B cell (primary cell): ENCODE measurements around the gene CPLX1. TPM values are rescaled to one million over a fixed set of nuclear protein-coding genes. Genes with fewer than 3 reads are reported as not detected.

Experiments
- ATAC-seq: fragments of 200-7000 bp; cut with Tn5 transposase; one replicate; pipeline ENCODE4 v1.10.0; 2021; ENCODE audit warnings: low read depth, mild to moderate bottlenecking, moderate number of reproducible peaks, moderate library complexity
- CTCF ChIA-PET: fragments of 350-600 bp; sonication (Branson Sonifier 250); formaldehyde crosslinking; loops from one replicate; lab custom pipeline; 2021; ENCODE audit warnings: antibody characterized with exemption, inconsistent platforms; lab: Charles Lee
- POLR2A ChIA-PET: fragments of 350-600 bp; sonication (Branson Sonifier 250); formaldehyde crosslinking; loops from one replicate; lab custom pipeline; 2021; ENCODE audit warnings: antibody characterized with exemption; lab: Charles Lee
- DNase-seq: peaks from one replicate; pipeline ENCODE4 v3.0.0; 2013
- H2AFZ ChIP-seq: 2 replicates; pipeline ENCODE4 v1.6.1; 2012; ENCODE audit warnings: mild to moderate bottlenecking, low read depth, low read length; ENCODE audit not compliant: insufficient read depth, poor library complexity, severe bottlenecking
- H3K27ac ChIP-seq, 2 donors: 1 replicate in 1 of 2; 2 replicates in 1 of 2; pipeline ENCODE4 v1.5.1; 2012 to 2013; ENCODE audit warnings: low read length in 2 of 2, mild to moderate bottlenecking in 2 of 2, moderate library complexity in 1 of 2
- H3K27me3 ChIP-seq, 4 experiments: fragments of 200-600 bp in 1 of 4; sonication (generic) in 1 of 4; replicated peaks in 1 of 4; 1 replicate in 2 of 4; 2 replicates in 2 of 4; pipeline versions ENCODE4 v1.6.1 to v1.7.0; 2013 to 2016; ENCODE audit warnings: low read length in 3 of 4, mild to moderate bottlenecking in 2 of 4, mixed read lengths in 1 of 4, moderate library complexity in 1 of 4; ENCODE audit not compliant: insufficient read depth in 4 of 4, control insufficient read depth in 3 of 4; ENCODE audit errors: control extremely low read depth in 1 of 4
- H3K36me3 ChIP-seq, 2 experiments: replicated peaks in 1 of 2; 1 replicate in 1 of 2; 2 replicates in 1 of 2; pipeline versions ENCODE4 v1.6.1 to v1.7.1; 2013; ENCODE audit warnings: low read length in 1 of 2; ENCODE audit not compliant: insufficient read depth in 2 of 2, control insufficient read depth in 1 of 2; ENCODE audit errors: control extremely low read depth in 1 of 2, extremely low read depth in 1 of 2
- H3K4me1 ChIP-seq, 2 donors: fragments of 200-600 bp in 1 of 2; sonication (generic) in 1 of 2; 1 replicate in 1 of 2; 2 replicates in 1 of 2; pipeline versions ENCODE4 v1.5.1 to v1.6.1; 2013 to 2017; ENCODE audit warnings: low read length in 2 of 2; ENCODE audit not compliant: control insufficient read depth in 2 of 2, insufficient read depth in 2 of 2
- H3K4me2 ChIP-seq: replicated peaks from 2 replicates; pipeline ENCODE3; 2012; ENCODE audit warnings: mild to moderate bottlenecking, low read depth, low read length; ENCODE audit not compliant: poor library complexity, severe bottlenecking
- H3K4me3 ChIP-seq, 5 experiments: fragments of 200-600 bp in 1 of 5; sonication (generic) in 1 of 5; 1 replicate in 3 of 5; 2 replicates in 2 of 5; pipeline versions ENCODE4 v1.5.1 to v1.7.0; 2011 to 2016; ENCODE audit warnings: low read length in 4 of 5, mild to moderate bottlenecking in 4 of 5, low read depth in 2 of 5, control low read depth in 1 of 5, moderate library complexity in 1 of 5; ENCODE audit not compliant: insufficient read depth in 1 of 5; ENCODE audit errors: control extremely low read depth in 1 of 5, extremely low read depth in 1 of 5
- H3K79me2 ChIP-seq: fragments of 200-600 bp; sonication (generic); one replicate; pipeline ENCODE4 v1.6.0; 2016; ENCODE audit warnings: low read length; ENCODE audit not compliant: control insufficient read depth, insufficient read depth
- H3K9ac ChIP-seq: fragments of 200-600 bp; sonication (generic); 2 replicates; pipeline ENCODE4 v1.6.1; 2017; ENCODE audit warnings: mild to moderate bottlenecking, low read length, moderate library complexity
- H3K9me3 ChIP-seq, 3 donors: one replicate each; pipeline versions ENCODE4 v1.6.1 to v1.7.1; 2013; ENCODE audit warnings: low read length in 2 of 3; ENCODE audit not compliant: control insufficient read depth in 2 of 3, insufficient read depth in 1 of 3; ENCODE audit errors: control extremely low read depth in 1 of 3
- H4K20me1 ChIP-seq: 2 replicates; pipeline ENCODE4 v1.6.0; 2012; ENCODE audit warnings: mild to moderate bottlenecking, low read length; ENCODE audit not compliant: insufficient read depth, control insufficient read depth, poor library complexity, severe bottlenecking
- H3K27ac Mint-ChIP-seq: one replicate; pipeline ENCODE4 v1.8.0; 2021; ENCODE audit warnings: mixed read lengths
- H3K27me3 Mint-ChIP-seq: one replicate; pipeline ENCODE4 v1.8.0; 2021; ENCODE audit warnings: mixed read lengths
- H3K4me1 Mint-ChIP-seq: one replicate; pipeline ENCODE4 v1.8.0; 2021; ENCODE audit warnings: mixed read lengths
- H3K4me3 Mint-ChIP-seq: one replicate; pipeline ENCODE4 v1.8.0; 2021; ENCODE audit warnings: mixed read lengths
- H3K9me3 Mint-ChIP-seq: one replicate; pipeline ENCODE4 v1.8.0; 2022; ENCODE audit warnings: mixed read lengths; ENCODE audit not compliant: insufficient read depth
- EZH2 ChIP-seq: IDR thresholded peaks from 2 replicates; pipeline ENCODE4 v1.6.1; 2012; ENCODE audit warnings: borderline replicate concordance, low read depth, mild to moderate bottlenecking, moderate library complexity, low read length; ENCODE audit not compliant: insufficient read depth, poor library complexity, severe bottlenecking
- WGBS: methylation state at CpG from one replicate; pipeline ENCODE4 v1.1.5; 2013; ENCODE audit warnings: missing lambda C conversion rate; ENCODE audit not compliant: insufficient coverage; 5-methylcytosine and 5-hydroxymethylcytosine counted together
- intact Hi-C: fragments of 100-400 bp; cut with micrococcal nuclease; formaldehyde crosslinking; loops from one replicate; pipeline ENCODE4 v1.10.0; 2022
- polyA plus RNA-seq: library from polyadenylated mRNA; depleted of rRNA; stranded (reverse); fragments of >200 nt; gene quantifications from 2 replicates; pipeline ENCODE4 v1.2.3, GENCODE V29; 2012
- total RNA-seq, 2 donors: library from RNA; stranded (reverse); fragments of 120-200 nt in 1 of 2; gene quantifications; 1 replicate in 1 of 2; 2 replicates in 1 of 2; pipeline versions ENCODE4 v1.2.3 to v1.2.4, GENCODE V29; 2013 to 2022
- TF ChIP-seq, protein P1 (sequence below): fragments of 200-600 bp; IDR thresholded peaks from one replicate; pipeline ENCODE4 v1.8.0; 2022; ENCODE audit warnings: antibody characterized with exemption, mild to moderate bottlenecking

Gene CPLX1
- total and polyA plus RNA-seq, 2 donors (not counting 1 experiment from before 2014, with no cell fraction given) = not detected

DNA sequence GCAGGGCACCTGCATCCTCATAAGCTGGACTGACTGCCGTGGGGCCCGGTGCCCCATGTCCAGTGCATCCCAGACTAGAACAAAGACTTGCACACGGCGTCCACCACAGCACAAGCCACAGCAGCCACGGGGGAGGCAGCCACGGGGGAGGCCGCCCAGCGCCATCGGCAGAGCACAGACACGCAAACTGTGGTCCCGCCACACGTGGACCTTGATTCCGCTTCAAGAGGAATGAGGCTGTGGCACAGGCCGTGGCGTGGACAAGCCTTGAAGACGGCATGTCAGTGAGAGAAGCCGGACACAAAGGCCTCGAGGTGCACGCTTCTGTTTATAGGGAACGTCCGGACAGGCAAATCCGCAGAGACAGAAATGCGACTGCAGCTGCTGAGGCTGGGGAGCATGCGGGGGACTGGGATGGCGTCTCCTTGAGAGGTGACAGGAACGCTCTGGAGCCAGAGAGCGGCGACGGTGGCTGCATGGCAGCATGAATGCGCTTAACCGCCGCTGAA lies 10.1 kb upstream of the CPLX1 start:
- H3K79me2 ChIP-seq = no peaks in the 10 kb centered on the region
- H3K9me3 ChIP-seq = peaks cover 0 to 52% (median 11%) of the 10 kb centered on the region in 3 donors
- 96% methylated on average over 26 of the region's 32 CpGs for WGBS
- H3K36me3 ChIP-seq = no peaks in the 10 kb centered on the region
- no peak overlapping the region for H3K27ac ChIP-seq
- H3K4me1 ChIP-seq = peaks cover 0 to 5% of the 10 kb centered on the region in 2 donors
- ATAC-seq = no peak
- peaks cover 0 to 10% (median 0%) of the 10 kb centered on the region in 4 experiments for H3K27me3 ChIP-seq
- no peak overlapping the region for H3K4me3 Mint-ChIP-seq
- H3K4me3 ChIP-seq = no peak overlapping the region
- no peak overlapping the region for H2AFZ ChIP-seq
- H4K20me1 ChIP-seq = no peaks in the 10 kb centered on the region
- no peaks in the 10 kb centered on the region for H3K27me3 Mint-ChIP-seq
- intact Hi-C loops = no loop called here
- no peaks in the 10 kb centered on the region for H3K9me3 Mint-ChIP-seq
- ChIA-PET POLR2A (no interaction called here), CTCF (no interaction called here)
- TF ChIP-seq, protein P1, sequence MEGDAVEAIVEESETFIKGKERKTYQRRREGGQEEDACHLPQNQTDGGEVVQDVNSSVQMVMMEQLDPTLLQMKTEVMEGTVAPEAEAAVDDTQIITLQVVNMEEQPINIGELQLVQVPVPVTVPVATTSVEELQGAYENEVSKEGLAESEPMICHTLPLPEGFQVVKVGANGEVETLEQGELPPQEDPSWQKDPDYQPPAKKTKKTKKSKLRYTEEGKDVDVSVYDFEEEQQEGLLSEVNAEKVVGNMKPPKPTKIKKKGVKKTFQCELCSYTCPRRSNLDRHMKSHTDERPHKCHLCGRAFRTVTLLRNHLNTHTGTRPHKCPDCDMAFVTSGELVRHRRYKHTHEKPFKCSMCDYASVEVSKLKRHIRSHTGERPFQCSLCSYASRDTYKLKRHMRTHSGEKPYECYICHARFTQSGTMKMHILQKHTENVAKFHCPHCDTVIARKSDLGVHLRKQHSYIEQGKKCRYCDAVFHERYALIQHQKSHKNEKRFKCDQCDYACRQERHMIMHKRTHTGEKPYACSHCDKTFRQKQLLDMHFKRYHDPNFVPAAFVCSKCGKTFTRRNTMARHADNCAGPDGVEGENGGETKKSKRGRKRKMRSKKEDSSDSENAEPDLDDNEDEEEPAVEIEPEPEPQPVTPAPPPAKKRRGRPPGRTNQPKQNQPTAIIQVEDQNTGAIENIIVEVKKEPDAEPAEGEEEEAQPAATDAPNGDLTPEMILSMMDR = no peak
- no peak for TF ChIP-seq EZH2
- no peak overlapping the region for H3K27ac Mint-ChIP-seq
- H3K4me2 ChIP-seq = no peak overlapping the region
- no peak for DNase-seq
- no peak overlapping the region for H3K9ac ChIP-seq
- H3K4me1 Mint-ChIP-seq = peaks cover 3% of the 10 kb centered on the region

DNA sequence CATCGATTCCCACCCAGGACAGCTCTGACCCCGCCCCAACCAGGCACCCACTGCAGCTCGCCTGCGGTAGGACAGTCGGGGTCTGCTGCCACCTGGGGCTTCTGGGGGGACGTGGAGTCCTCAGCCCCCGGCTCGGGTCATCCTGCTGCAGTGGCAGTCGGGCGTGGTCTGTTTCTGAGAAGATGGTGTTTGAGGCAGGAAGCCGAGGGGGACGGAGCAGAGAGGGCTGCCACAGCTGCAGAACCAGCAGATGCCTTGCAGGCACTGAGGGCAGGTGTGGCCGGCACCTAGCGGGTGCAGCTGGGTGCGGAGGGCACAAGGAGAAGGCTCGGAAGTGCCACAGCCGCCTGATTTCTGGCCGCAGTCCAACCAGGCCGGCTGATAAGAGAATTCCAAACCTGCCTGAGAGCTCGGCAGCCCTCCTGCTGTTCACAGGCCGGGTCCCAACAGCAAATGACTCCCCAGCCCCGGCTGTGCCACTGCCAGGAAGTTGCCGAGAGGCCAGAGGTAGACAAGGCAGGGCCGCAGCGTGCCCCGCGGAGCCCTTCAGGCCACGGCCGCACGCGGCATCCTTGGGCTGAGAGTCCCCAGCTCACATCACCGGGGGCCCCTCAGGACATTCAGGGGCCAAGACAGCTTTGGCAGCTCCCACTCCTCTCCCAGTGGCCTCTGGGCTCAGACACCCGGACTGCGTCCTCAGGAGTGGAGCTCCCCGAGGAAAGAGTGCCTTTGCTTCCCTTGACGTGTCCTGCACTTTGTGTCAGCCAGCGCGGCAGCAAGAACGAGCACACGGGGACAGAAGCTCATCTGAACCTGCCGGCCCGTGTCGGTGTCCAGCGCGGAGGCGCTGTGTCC lies 9.4 kb upstream of the CPLX1 start:
- peaks cover 0 to 59% (median 11%) of the 10 kb centered on the region in 3 donors for H3K9me3 ChIP-seq
- ATAC-seq (no peak), DNase-seq (no peak)
- Mint-ChIP-seq H3K4me3 (no peak overlapping the region), H3K27ac (no peak overlapping the region), H3K9me3 (no peaks in the 10 kb centered on the region), H3K4me1 (peaks cover 3% of the 10 kb centered on the region), H3K27me3 (no peaks in the 10 kb centered on the region)
- no peak overlapping the region for H3K4me3 ChIP-seq
- POLR2A ChIA-PET = no interaction called here
- no peak overlapping the region for H3K27ac ChIP-seq
- intact Hi-C loops = no loop called here
- WGBS = 97% methylated on average over 45 of the region's 46 CpGs
- H3K4me1 ChIP-seq = peaks cover 0 to 5% of the 10 kb centered on the region in 2 donors
- H4K20me1 ChIP-seq = no peaks in the 10 kb centered on the region
- H3K36me3 ChIP-seq = no peaks in the 10 kb centered on the region
- peaks cover 0 to 11% (median 0%) of the 10 kb centered on the region in 4 experiments for H3K27me3 ChIP-seq
- no peak for TF ChIP-seq EZH2
- TF ChIP-seq, protein P1 = no peak
- no peak overlapping the region for H3K4me2 ChIP-seq
- no peak overlapping the region for H3K9ac ChIP-seq
- CTCF ChIA-PET = no interaction called here
- H2AFZ ChIP-seq = no peak overlapping the region
- no peaks in the 10 kb centered on the region for H3K79me2 ChIP-seq
